GM23248 (cell line): ENCODE data around the gene SLC1A7. TPM values are rescaled to one million over a fixed set of nuclear protein-coding genes. Genes with fewer than 3 reads are reported as not detected.

Experiments
- DNase-seq: peaks from one replicate; pipeline ENCODE4 v3.0.0-alpha.2; 2015
- H2AFZ ChIP-seq: fragments of 200-600 bp; sonication (generic); 2 replicates; pipeline ENCODE4 v1.6.1; 2016; ENCODE audit warnings: antibody characterized with exemption
- H3F3A ChIP-seq: fragments of 200-600 bp; sonication (generic); 2 replicates; pipeline ENCODE4 v1.6.1; 2016; ENCODE audit warnings: mild to moderate bottlenecking, antibody characterized with exemption, mixed run types; ENCODE audit not compliant: insufficient read depth
- H3K27ac ChIP-seq: fragments of 200-600 bp; sonication (generic); 2 replicates; pipeline ENCODE4 v1.5.1; 2016; ENCODE audit warnings: mild to moderate bottlenecking
- H3K27me3 ChIP-seq: fragments of 200-600 bp; sonication (generic); replicated peaks from 2 replicates; pipeline ENCODE4 v1.6.1; 2016; ENCODE audit warnings: mild to moderate bottlenecking; ENCODE audit not compliant: insufficient read depth
- H3K36me3 ChIP-seq: fragments of 200-600 bp; sonication (generic); 2 replicates; pipeline ENCODE4 v1.6.1; 2016; ENCODE audit warnings: low read depth, mild to moderate bottlenecking
- H3K4me1 ChIP-seq: fragments of 200-600 bp; sonication (generic); 2 replicates; pipeline ENCODE4 v1.6.1; 2016; ENCODE audit warnings: mild to moderate bottlenecking; ENCODE audit not compliant: insufficient read depth
- H3K4me2 ChIP-seq: fragments of 200-600 bp; sonication (generic); one replicate; pipeline ENCODE4 v1.6.1; 2016; ENCODE audit warnings: mild to moderate bottlenecking; ENCODE audit not compliant: unreplicated experiment
- H3K4me3 ChIP-seq: fragments of 200-600 bp; sonication (generic); 2 replicates; pipeline ENCODE4 v1.5.1; 2016; ENCODE audit warnings: mild to moderate bottlenecking
- H3K79me2 ChIP-seq: fragments of 200-600 bp; sonication (generic); 2 replicates; pipeline ENCODE4 v1.6.1; 2016; ENCODE audit warnings: mild to moderate bottlenecking; ENCODE audit not compliant: insufficient read depth
- H3K9ac ChIP-seq: fragments of 200-600 bp; sonication (generic); 2 replicates; pipeline ENCODE4 v1.6.1; 2016; ENCODE audit warnings: mild to moderate bottlenecking
- H3K9me2 ChIP-seq: fragments of 200-600 bp; sonication (generic); 2 replicates; pipeline ENCODE4 v1.6.1; 2016; ENCODE audit warnings: mixed run types, mild to moderate bottlenecking, moderate library complexity; ENCODE audit not compliant: insufficient read depth
- H3K9me3 ChIP-seq: fragments of 200-600 bp; sonication (generic); one replicate; pipeline ENCODE4 v1.6.1; 2017; ENCODE audit warnings: low read depth
- H4K20me1 ChIP-seq: fragments of 200-600 bp; sonication (generic); 2 replicates; pipeline ENCODE4 v1.6.0; 2016; ENCODE audit not compliant: insufficient read depth
- EZH2 ChIP-seq: fragments of 200-600 bp; sonication (generic); IDR thresholded peaks from 2 replicates; pipeline ENCODE4 v1.6.1; 2018; ENCODE audit warnings: antibody characterized with exemption, mild to moderate bottlenecking; ENCODE audit not compliant: insufficient read depth, poor library complexity, severe bottlenecking
- EZH2phosphoT487 ChIP-seq: fragments of 200-600 bp; sonication (generic); IDR thresholded peaks from 2 replicates; pipeline ENCODE4 v1.6.1; 2018; ENCODE audit warnings: antibody characterized with exemption, moderate library complexity, mild to moderate bottlenecking, low read depth; ENCODE audit not compliant: insufficient read depth
- WGBS, 2 experiments: methylation state at CpG; one replicate each; pipeline ENCODE4 v1.1.6; 2015 to 2017; ENCODE audit warnings: low lambda C conversion rate in 2 of 2, low coverage in 1 of 2; ENCODE audit errors: missing lambda C conversion rate in 2 of 2; 5-methylcytosine and 5-hydroxymethylcytosine counted together
- in situ Hi-C: fragments of 300-500 bp; cut with MboI; formaldehyde crosslinking; loops from 2 replicates; pipeline ENCODE4 v1.15.0; 2020
- polyA plus RNA-seq: library from polyadenylated mRNA; unstranded; fragments of >200 nt; fragmentation: Nextera tagmentation; extraction: Ambion mirVana; gene quantifications from 2 replicates; pipeline ENCODE4 v1.2.1, GENCODE V29; 2016
- small RNA-seq: library from RNA; depleted of rRNA; stranded (forward); fragments of <200 nt; gene quantifications from one replicate; pipeline ENCODE3, GENCODE V24; 2014; ENCODE audit warnings: low read depth, low replicate concordance
- total RNA-seq: library from RNA; depleted of rRNA; stranded (reverse); fragments of >200 nt; shearing (Covaris generic); gene quantifications from 2 replicates; pipeline ENCODE4 v1.2.3, GENCODE V29; 2014; rRNA removed

SLC1A7 gene
- total and polyA plus RNA-seq, 2 experiments from 2014 or later, result 0.51 TPM; not detected in 1

DNA sequence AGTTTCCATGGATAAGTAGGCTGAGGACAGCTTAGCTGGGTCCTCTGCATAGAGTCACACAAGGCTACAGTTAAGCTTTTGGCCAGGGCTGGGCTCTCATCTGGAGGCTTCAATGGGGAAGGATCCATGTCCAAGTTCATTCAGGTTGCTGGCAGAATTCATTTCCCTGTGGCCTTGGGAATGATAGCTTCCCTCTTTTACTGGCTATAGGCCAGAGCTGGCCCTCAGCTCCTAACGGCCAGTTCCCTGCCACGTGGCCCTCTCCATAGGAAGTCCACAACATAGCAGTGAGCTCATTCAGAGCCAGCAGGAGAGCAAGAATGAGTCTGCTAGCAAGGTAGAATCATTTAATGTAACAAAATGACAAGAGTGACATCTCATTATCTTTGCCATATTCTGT lies 95.5 kb downstream of the SLC1A7 start:
- in situ Hi-C loops, result no loop called here
- Histone ChIP-seq H2AFZ (no peak overlapping the region), H3K36me3 (peaks cover 27% of the 10 kb centered on the region), H3K79me2 (peaks cover 24% of the 10 kb centered on the region), H3K4me2 (peak overlapping the region; percentile 37), H3K9me3 (no peaks in the 10 kb centered on the region), H3F3A (peaks cover 60% of the 10 kb centered on the region), H4K20me1 (no peaks in the 10 kb centered on the region), H3K4me1 (peaks cover 45% of the 10 kb centered on the region), H3K9me2 (no peaks in the 10 kb centered on the region), H3K27ac (peak overlapping the region; percentile 61; the same call in 1 of the 2 replicates), H3K9ac (no peak overlapping the region), H3K27me3 (no peaks in the 10 kb centered on the region), H3K4me3 (no peak overlapping the region)
- TF ChIP-seq EZH2phosphoT487, result no peak
- no peak for TF ChIP-seq EZH2
- 52 to 73% methylated on average over 2 of the region's 2 CpGs for WGBS, 2 experiments
- peak; percentile 42 for DNase-seq

DNA sequence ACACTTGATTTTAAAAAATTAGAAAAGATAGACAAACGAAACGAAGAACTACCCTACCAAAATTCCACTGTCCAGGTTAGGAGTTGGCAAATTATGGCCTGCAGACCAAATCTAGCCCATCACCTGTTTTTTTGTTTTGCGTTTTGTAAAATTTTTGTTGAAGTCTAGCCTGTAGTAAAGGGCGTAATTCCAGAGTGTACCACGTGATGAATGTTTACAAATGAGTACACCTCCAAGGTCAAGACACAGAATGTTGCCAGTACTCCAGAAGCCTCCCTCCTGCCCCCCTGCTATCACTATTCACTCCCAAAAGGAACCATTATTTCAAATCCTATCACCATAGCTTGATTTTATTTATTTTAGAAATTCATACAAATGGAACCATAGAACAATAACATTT lies 97.5 kb downstream of the SLC1A7 start:
- Histone ChIP-seq H3K4me3 (no peak overlapping the region), H3K4me2 (no peak overlapping the region), H3F3A (peaks cover 68% of the 10 kb centered on the region), H3K79me2 (peaks cover 24% of the 10 kb centered on the region), H4K20me1 (no peaks in the 10 kb centered on the region), H3K27me3 (no peaks in the 10 kb centered on the region), H3K4me1 (peaks cover 45% of the 10 kb centered on the region), H3K9me3 (no peaks in the 10 kb centered on the region), H3K27ac (no peak overlapping the region), H3K36me3 (peaks cover 12% of the 10 kb centered on the region), H3K9me2 (no peaks in the 10 kb centered on the region), H3K9ac (no peak overlapping the region), H2AFZ (no peak overlapping the region)
- DNase-seq, result no peak
- WGBS, 2 experiments, result 97% methylated on average over 5 of the region's 5 CpGs
- TF ChIP-seq EZH2phosphoT487 (no peak), EZH2 (no peak)
- in situ Hi-C loops, result no loop called here

DNA sequence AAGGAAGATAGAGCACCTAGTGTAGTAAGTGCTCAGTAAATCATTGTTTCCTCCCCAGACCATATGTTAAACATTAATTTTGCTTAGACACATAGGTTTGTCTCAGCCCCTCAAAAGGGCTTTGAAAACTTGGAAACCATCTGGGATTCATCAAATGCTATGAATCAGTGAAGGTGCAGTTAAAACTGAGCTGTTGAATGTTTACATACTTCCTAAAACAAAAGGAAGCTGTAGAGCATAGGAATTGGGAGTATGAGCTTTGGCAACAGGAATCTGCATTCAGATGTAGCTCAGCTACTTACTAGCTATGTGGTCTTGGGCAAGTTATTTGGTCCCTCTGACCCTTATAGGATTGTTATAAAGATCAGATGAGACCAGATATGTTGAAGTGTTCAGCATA lies 99.2 kb downstream of the SLC1A7 start:
- H3K27me3 ChIP-seq, result no peaks in the 10 kb centered on the region
- H3K9me3 ChIP-seq, result no peaks in the 10 kb centered on the region
- H3K4me1 ChIP-seq, result peaks cover 35% of the 10 kb centered on the region
- in situ Hi-C loops, result no loop called here
- H3K9me2 ChIP-seq, result no peaks in the 10 kb centered on the region
- peak overlapping the region; percentile 36 for H3K4me2 ChIP-seq
- H3K4me3 ChIP-seq, result no peak overlapping the region
- peak overlapping the region; percentile 19 for H3K27ac ChIP-seq
- H4K20me1 ChIP-seq, result no peaks in the 10 kb centered on the region
- peaks cover 24% of the 10 kb centered on the region for H3K79me2 ChIP-seq
- H3K36me3 ChIP-seq, result peaks cover 5% of the 10 kb centered on the region; the same call in 1 of the 2 replicates
- TF ChIP-seq EZH2, result no peak
- no peak for TF ChIP-seq EZH2phosphoT487
- no peak overlapping the region for H2AFZ ChIP-seq
- H3K9ac ChIP-seq, result no peak overlapping the region
- peaks cover 54% of the 10 kb centered on the region for H3F3A ChIP-seq
- DNase-seq, result peak; percentile 81

DNA sequence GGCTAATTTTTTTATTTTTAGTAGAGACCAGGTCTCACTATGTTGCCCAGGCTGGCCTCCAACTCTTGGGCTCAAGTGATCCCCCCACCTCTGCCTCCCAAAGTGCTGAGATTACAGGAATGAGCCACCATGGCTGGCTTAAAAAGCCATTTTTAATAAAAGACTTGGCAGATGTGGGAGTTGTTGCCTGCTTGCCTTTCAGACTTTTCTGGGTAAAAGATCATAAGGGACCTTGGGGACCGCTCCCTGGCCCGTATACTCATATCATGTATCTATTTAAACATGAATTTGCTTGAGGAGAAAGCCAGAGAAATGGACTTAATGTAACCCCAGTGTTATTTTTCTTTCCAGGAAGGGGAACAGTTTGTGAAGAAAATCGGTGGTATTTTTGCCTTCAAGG lies 103.9 kb downstream of the SLC1A7 start:
- no peaks in the 10 kb centered on the region for H3K9me3 ChIP-seq
- H3F3A ChIP-seq, result peaks cover 24% of the 10 kb centered on the region
- H2AFZ ChIP-seq, result no peak overlapping the region
- H3K9me2 ChIP-seq, result no peaks in the 10 kb centered on the region
- peaks cover 5% of the 10 kb centered on the region; the same call in 1 of the 2 replicates for H3K36me3 ChIP-seq
- peaks cover 9% of the 10 kb centered on the region for H3K4me1 ChIP-seq
- no peak for DNase-seq
- no peaks in the 10 kb centered on the region for H3K27me3 ChIP-seq
- no peak overlapping the region for H3K27ac ChIP-seq
- H3K4me3 ChIP-seq, result no peak overlapping the region
- H3K9ac ChIP-seq, result no peak overlapping the region
- no peaks in the 10 kb centered on the region for H4K20me1 ChIP-seq
- H3K4me2 ChIP-seq, result no peak overlapping the region
- TF ChIP-seq EZH2 (no peak), EZH2phosphoT487 (no peak)
- in situ Hi-C loops, result no loop called here
- peaks cover 7% of the 10 kb centered on the region; the same call in 1 of the 2 replicates for H3K79me2 ChIP-seq
- WGBS, 2 experiments, result 79 to 83% methylated on average over 3 of the region's 3 CpGs

Small RNAs within 50 kb of the gene (small RNA-seq; reads per million reads assigned to genes)
- not detected for gene HIGD1AP11

Other genes starting within 250 kb of the SLC1A7 start
- 25.4 and 25.8 TPM in 2 replicates for gene ECHDC2, start 220.9 kb downstream of the SLC1A7 start, total RNA-seq
- 35.2 and 41.0 TPM in 2 replicates for gene ECHDC2, start 220.9 kb downstream of the SLC1A7 start, polyA plus RNA-seq
- 200 and 209 TPM in 2 replicates for gene SCP2, start 215.4 kb downstream of the SLC1A7 start, total RNA-seq
- 257 and 265 TPM in 2 replicates for gene SCP2, start 215.4 kb downstream of the SLC1A7 start, polyA plus RNA-seq
- gene PODN, start 80.4 kb downstream of the SLC1A7 start, total RNA-seq, result 54.0 and 54.8 TPM in 2 replicates
- 71.6 and 73.7 TPM in 2 replicates for gene PODN, start 80.4 kb downstream of the SLC1A7 start, polyA plus RNA-seq
- 16.2 and 24.5 TPM in 2 replicates for gene CPT2, start 54.2 kb upstream of the SLC1A7 start, total RNA-seq
- 15.2 and 15.8 TPM in 2 replicates for gene CPT2, start 54.2 kb upstream of the SLC1A7 start, polyA plus RNA-seq
- gene CZIB, start 78.0 kb upstream of the SLC1A7 start, total RNA-seq, result 49.7 and 63.2 TPM in 2 replicates
- 76.6 and 83.4 TPM in 2 replicates for gene CZIB, start 78.0 kb upstream of the SLC1A7 start, polyA plus RNA-seq
- gene MAGOH, start 95.9 kb upstream of the SLC1A7 start, total RNA-seq, result 21.9 and 22.5 TPM in 2 replicates
- gene MAGOH, start 95.9 kb upstream of the SLC1A7 start, polyA plus RNA-seq, result 29.7 and 34.3 TPM in 2 replicates
- 6.3 and 8.9 TPM in 2 replicates for gene LRP8, start 185.4 kb upstream of the SLC1A7 start, total RNA-seq
- 1.3 TPM in 2 replicates for gene LRP8, start 185.4 kb upstream of the SLC1A7 start, polyA plus RNA-seq